Hepatocyte (in vitro differentiated cells): ENCODE results near the gene ANKLE2.

Experiments used
- CTCF ChIP-seq: fragments of 200-600 bp; sonication (generic); IDR thresholded peaks from 2 replicates; pipeline ENCODE4 v1.5.1; 2016; ENCODE audit warnings: antibody characterized with exemption, mild to moderate bottlenecking; ENCODE audit not compliant: poor library complexity
- EZH2 ChIP-seq: fragments of 200-600 bp; sonication (generic); IDR thresholded peaks from 2 replicates; pipeline ENCODE4 v1.6.1; 2016; ENCODE audit warnings: antibody characterized with exemption, mild to moderate bottlenecking, borderline replicate concordance
- EZH2phosphoT487 ChIP-seq: fragments of 200-600 bp; sonication (generic); IDR thresholded peaks from one replicate; pipeline ENCODE4 v1.6.1; 2018; ENCODE audit warnings: antibody characterized with exemption, mild to moderate bottlenecking, low read depth, moderate library complexity; ENCODE audit not compliant: unreplicated experiment, severe bottlenecking

- TF ChIP-seq EZH2 = no peak
- no peak for TF ChIP-seq CTCF
- no peak for TF ChIP-seq EZH2phosphoT487
These were observed 36.4 kb upstream of the ANKLE2 start for GRCh38 chr12:132797820-132798570.
